Neural crest cell (in vitro differentiated cells): ENCODE results near the gene PUS3. TPM values are rescaled to one million over a fixed set of nuclear protein-coding genes. Genes with fewer than 3 reads are reported as not detected.

ENCODE experiments used
- DNase-seq: peaks from one replicate; pipeline ENCODE4 v3.0.0; 2021; ENCODE audit warnings: low read depth, mixed read lengths, low spot score
- H3K27ac Mint-ChIP-seq: one replicate; pipeline ENCODE4 v1.8.0; 2021; ENCODE audit warnings: mild to moderate bottlenecking, mixed read lengths; ENCODE audit not compliant: unreplicated experiment
- H3K27me3 Mint-ChIP-seq: 2 replicates; pipeline ENCODE4 v1.8.0; 2021; ENCODE audit warnings: low read depth, mild to moderate bottlenecking, mixed read lengths
- H3K36me3 Mint-ChIP-seq: 2 replicates; pipeline ENCODE4 v1.8.0; 2021; ENCODE audit warnings: low read depth, mild to moderate bottlenecking, mixed read lengths
- H3K4me1 Mint-ChIP-seq: 2 replicates; pipeline ENCODE4 v1.8.0; 2021; ENCODE audit warnings: mixed read lengths
- H3K4me3 Mint-ChIP-seq: one replicate; pipeline ENCODE4 v1.8.0; 2021; ENCODE audit warnings: mild to moderate bottlenecking, mixed read lengths
- H3K9me3 Mint-ChIP-seq: 2 replicates; pipeline ENCODE4 v1.8.0; 2021; ENCODE audit warnings: mixed read lengths
- CTCF ChIP-seq: fragments of 200-600 bp; sonication (generic); conservative IDR thresholded peaks from 2 replicates; pipeline ENCODE4 v1.5.0; 2021; ENCODE audit warnings: antibody characterized with exemption, mild to moderate bottlenecking
- total RNA-seq: library from RNA; stranded (reverse); gene quantifications from 2 replicates; pipeline ENCODE4 v1.2.1, GENCODE V29; 2021

PUS3 gene
- total RNA-seq, 1 donor from 2014 or later = 14.9 TPM

GRCh38 chr11:125942771-125943428, 39.9 kb upstream of the PUS3 start:
- TF ChIP-seq CTCF = no peak
- H3K27me3 Mint-ChIP-seq = peaks cover 25% of the 10 kb centered on the region
- no peak for DNase-seq
- H3K4me1 Mint-ChIP-seq = peaks cover 10% of the 10 kb centered on the region
- H3K4me3 Mint-ChIP-seq = no peak overlapping the region
- no peaks in the 10 kb centered on the region for H3K9me3 Mint-ChIP-seq
- no peak overlapping the region for H3K27ac Mint-ChIP-seq
- H3K36me3 Mint-ChIP-seq = no peaks in the 10 kb centered on the region

- peaks cover 10% of the 10 kb centered on the region for H3K4me1 Mint-ChIP-seq
- no peaks in the 10 kb centered on the region for H3K36me3 Mint-ChIP-seq
- H3K9me3 Mint-ChIP-seq = no peaks in the 10 kb centered on the region
- TF ChIP-seq CTCF = peak; percentile 72
- H3K27me3 Mint-ChIP-seq = peaks cover 25% of the 10 kb centered on the region
- H3K27ac Mint-ChIP-seq = no peak overlapping the region
- H3K4me3 Mint-ChIP-seq = no peak overlapping the region
- DNase-seq = peak; percentile 50
These were observed 38.9 kb upstream of the PUS3 start for GRCh38 chr11:125941619-125942611.

DNA sequence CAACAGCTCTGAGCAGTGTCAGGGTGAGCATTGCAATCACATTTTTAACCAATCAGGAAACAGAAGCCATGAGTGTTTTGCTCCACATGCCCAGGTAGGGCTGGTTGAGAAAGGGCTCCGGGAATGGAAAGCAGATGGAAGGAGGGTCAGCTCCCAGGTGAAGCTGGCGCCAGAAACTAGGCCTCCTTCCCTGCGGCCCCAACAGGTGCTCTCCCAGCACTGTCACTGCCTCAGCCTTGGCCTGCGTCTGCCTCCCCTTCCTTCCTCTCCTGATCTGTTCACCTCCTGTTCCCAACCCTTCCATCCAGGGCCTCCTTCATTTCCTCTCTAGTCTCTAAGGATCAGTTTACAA, 38.2 kb upstream of the PUS3 start:
- Mint-ChIP-seq H3K4me3 (no peak overlapping the region), H3K27me3 (peaks cover 25% of the 10 kb centered on the region), H3K36me3 (no peaks in the 10 kb centered on the region), H3K9me3 (no peaks in the 10 kb centered on the region), H3K4me1 (peaks cover 10% of the 10 kb centered on the region), H3K27ac (no peak overlapping the region)
- no peak for TF ChIP-seq CTCF
- DNase-seq = no peak

DNA sequence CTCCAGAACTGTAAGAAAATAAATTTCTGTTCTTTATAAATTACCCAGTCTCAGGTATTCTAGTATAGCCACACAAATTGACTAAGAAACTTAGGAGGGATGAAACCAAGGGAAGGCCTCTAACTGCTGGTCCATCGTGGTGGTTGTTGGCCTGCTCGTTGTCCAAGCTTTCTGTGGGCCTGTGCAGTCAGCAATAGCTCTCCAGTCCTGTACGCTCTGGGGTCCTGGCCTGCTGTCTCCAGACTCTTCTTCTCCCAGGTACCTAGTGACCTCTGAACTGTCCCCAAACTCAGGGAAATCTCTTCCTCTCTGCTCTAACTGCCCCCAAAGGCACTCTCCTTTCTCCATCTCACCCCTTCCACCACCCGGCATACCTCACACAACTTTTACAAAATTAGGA, 37.1 kb upstream of the PUS3 start:
- DNase-seq = no peak
- TF ChIP-seq CTCF = no peak
- H3K4me1 Mint-ChIP-seq = peaks cover 10% of the 10 kb centered on the region
- no peak overlapping the region for H3K27ac Mint-ChIP-seq
- H3K4me3 Mint-ChIP-seq = no peak overlapping the region
- no peaks in the 10 kb centered on the region for H3K9me3 Mint-ChIP-seq
- H3K36me3 Mint-ChIP-seq = no peaks in the 10 kb centered on the region
- peaks cover 25% of the 10 kb centered on the region for H3K27me3 Mint-ChIP-seq

DNA sequence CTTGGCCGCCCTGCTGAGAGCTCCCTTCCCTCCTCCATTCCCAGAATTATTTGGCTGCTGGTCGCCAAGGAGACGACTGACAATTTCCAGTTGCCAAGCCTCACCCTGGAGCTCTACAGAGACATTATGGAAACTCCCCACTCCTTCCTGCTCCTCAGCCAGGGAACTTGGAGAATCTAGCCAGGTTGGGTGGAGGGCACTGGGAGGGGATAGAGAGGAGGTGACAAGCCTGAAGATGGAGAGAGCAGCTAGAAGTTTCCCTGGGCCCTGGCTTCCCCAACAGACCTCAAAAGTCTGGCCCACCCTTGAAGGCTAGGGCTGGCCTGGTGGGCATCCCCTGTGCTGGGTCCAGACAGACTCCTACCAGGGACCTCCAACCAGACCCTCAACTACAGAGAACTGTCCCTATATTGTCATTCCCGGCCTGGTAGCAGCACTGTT, 36.1 kb upstream of the PUS3 start:
- TF ChIP-seq CTCF = no peak
- Mint-ChIP-seq H3K4me1 (peaks cover 10% of the 10 kb centered on the region), H3K27ac (peak overlapping the region; percentile 1), H3K9me3 (no peaks in the 10 kb centered on the region), H3K27me3 (peaks cover 19% of the 10 kb centered on the region), H3K36me3 (no peaks in the 10 kb centered on the region), H3K4me3 (no peak overlapping the region)
- no peak for DNase-seq
